Measurements from ENCODE around the gene UNC5CL.

GRCh38 chr6:40998661-40999060 is 40.4 kb downstream of the UNC5CL start:
- TF ChIP-seq POLR2AphosphoS5 (IDR thresholded peaks at IDR 0.05) = no peak
- no peak for TF ChIP-seq CTCF (IDR thresholded peaks at IDR 0.05)
